HT1080 (cell line): ENCODE data around the gene MTHFD1L. TPM values are rescaled to one million over a fixed set of nuclear protein-coding genes. Genes with fewer than 3 reads are reported as not detected.

ENCODE experiments used
- DNase-seq: peaks from one replicate; pipeline ENCODE4 v3.0.0-alpha.2; 2015; ENCODE audit warnings: low read depth
- small RNA-seq: library from RNA; depleted of rRNA; stranded (forward); fragments of <200 nt; gene quantifications from one replicate; pipeline ENCODE3, GENCODE V24; 2014
- total RNA-seq: library from RNA; depleted of rRNA; stranded (reverse); fragments of >200 nt; shearing (Covaris generic); gene quantifications from 2 replicates; pipeline ENCODE4 v1.2.3, GENCODE V29; 2014

Gene MTHFD1L
- total RNA-seq, 1 experiment from 2014 or later = 65.7 TPM

DNA sequence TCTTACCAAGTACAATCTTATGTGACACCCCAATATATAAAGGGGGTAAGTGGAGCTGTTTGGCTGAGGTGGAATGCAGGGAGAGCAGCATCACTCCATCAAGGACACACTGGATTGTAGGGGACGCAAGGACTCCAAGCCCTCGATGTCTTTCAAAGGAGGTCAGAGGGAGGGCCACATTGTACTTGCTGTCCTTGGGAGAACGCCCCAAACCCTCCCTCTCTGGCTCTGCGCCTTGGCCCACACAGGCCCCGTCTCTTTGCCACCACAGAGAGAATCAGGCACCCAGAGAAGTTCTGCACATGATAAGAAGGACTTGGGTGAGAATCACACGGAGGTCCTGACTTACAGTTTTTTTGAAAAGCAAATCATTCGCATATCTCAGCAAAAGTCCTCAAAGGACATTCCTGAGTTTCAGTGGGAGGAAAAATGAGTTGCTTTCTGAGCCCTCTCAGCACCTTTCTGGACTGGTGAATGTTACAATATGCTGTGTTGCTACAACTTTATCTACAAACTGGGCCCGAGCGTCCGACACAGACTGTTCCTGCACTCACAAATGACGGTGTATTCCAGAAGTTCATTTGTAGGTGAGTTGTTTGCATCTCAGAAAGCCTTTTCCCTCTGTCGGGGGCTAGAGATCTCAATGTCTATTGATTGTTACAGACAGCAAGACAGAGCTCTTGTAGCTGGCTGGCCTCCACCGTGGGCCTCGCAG, 281.8 kb downstream of the MTHFD1L start:
- DNase-seq = no peak

DNA sequence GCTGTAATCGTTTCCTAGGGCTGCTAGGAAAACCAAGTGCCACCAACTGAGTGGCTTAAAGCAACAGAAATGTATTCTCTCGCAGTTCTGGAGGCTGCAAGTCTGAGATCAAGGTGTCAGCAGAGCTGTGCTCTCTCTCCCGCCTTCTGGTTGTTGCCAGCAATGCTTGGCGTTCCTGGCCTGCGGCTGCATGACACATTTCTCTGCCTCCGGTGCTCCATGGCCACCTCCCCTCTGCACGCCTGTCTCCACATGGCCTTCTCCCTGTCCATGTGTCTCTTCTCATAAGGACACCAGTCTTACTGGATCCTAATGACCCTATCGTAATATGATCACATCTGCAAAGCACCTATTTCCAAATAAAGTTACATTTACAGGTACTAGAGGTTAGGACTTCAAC, 282.6 kb downstream of the MTHFD1L start:
- no peak for DNase-seq

DNA sequence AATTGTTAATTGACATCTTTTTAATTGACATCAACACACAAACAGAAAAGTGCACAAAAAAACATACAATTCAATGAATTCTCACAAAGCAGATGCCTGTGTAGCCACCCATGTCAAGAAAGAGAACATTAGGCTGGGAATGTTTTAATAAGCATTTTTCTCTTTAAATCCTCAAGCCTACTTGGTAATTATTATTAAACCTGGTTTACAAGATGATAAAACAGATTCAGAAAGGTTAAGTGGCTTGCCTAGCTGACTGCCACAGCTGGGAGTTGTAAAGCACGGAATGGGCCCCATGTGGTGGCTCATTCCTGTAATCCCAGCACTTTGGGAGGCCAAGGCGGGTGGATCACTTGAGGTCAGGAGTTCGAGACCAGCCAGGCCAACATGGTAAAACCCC, 284.3 kb downstream of the MTHFD1L start:
- DNase-seq = no peak

Small RNA genes within 50 kb of the gene (small RNA-seq; reads per million reads assigned to genes)
- not detected for gene RNU6-302P
